SH-SY5Y (cell line): ENCODE data around the gene PDE3B.

Experiments used
- GATA2 ChIP-seq: IDR thresholded peaks from 2 replicates; pipeline ENCODE4 v1.6.1; 2011; ENCODE audit warnings: mild to moderate bottlenecking, low read depth, low read length
- GATA3 ChIP-seq: IDR thresholded peaks from 2 replicates; pipeline ENCODE4 v1.6.1; 2011; ENCODE audit warnings: low read depth, mild to moderate bottlenecking, low read length, moderate library complexity

DNA sequence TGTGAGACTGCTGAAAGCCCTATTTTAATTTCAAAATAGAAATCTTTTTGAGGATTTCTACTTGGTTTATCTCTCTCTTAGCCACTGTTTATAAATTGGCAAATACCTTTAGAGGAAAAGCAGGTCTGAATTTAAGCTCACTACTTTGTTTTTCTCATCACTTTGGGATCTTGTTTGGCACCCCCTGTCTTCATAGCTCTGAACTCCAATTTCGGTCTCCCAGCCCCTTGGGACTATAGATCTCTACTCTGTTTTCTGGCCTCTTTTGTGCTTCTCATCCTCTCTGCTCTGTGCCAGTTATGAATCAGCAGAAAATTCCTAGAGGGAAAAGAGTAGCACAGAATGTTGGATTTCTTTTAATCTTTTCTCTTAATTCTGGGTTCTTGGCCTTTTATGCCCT, 130.2 kb downstream of the PDE3B start:
- no peak for TF ChIP-seq GATA2
- no peak for TF ChIP-seq GATA3
